ENCODE results near the gene SAA4.
"Not testable (repeated sequence)": the region's sequence is repeated elsewhere in the genome, so short reads cannot be mapped to it uniquely, and the experiment has no call there.

DNA sequence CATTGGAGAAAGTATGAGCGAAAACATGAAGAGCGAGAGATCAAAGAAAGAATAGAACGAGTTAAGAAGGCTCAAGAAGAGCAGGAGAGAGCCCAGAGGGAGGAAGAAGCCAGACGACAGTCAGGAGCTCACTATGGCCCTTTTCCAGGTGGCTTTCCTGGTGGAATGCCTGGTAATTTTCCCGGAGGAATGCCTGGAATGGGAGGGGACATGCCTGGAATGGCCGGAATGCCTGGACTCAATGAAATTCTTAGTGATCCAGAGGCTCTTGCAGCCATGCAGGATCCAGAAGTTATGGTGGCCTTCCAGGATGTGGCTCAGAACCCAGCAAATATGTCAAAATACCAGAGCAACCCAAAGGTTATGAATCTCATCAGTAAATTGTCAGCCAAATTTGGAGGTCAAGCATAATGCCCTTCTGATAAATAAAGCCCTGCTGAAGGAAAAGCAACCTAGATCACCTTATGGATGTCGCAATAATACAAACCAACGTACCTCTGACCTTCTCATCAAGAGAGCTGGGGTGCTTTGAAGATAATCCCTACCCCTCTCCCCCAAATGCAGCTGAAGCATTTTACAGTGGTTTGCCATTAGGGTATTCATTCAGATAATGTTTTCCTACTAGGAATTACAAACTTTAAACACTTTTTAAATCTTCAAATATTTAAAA, 26.2 kb upstream of the SAA4 start:
- not testable (repeated sequence) for TF ChIP-seq SREBF1 (IDR thresholded peaks at IDR 0.05; ENCODE audit: low read length); CTCF (IDR thresholded peaks at IDR 0.05 in 2 of 3, conservative IDR thresholded peaks at IDR 0.05 in 1 of 3; ENCODE audit: control insufficient read depth in 2 of 3, extremely low read depth in 1 of 3, insufficient read depth in 1 of 3, low read depth in 3 of 3, low read length in 3 of 3); SREBF2 (IDR thresholded peaks at IDR 0.05; ENCODE audit: low read length); EZH2 (IDR thresholded peaks at IDR 0.05; ENCODE audit: borderline replicate concordance, control insufficient read depth, low read depth, low read length); ZBTB33 (IDR thresholded peaks at IDR 0.05)
- TF ChIP-seq, protein P1, sequence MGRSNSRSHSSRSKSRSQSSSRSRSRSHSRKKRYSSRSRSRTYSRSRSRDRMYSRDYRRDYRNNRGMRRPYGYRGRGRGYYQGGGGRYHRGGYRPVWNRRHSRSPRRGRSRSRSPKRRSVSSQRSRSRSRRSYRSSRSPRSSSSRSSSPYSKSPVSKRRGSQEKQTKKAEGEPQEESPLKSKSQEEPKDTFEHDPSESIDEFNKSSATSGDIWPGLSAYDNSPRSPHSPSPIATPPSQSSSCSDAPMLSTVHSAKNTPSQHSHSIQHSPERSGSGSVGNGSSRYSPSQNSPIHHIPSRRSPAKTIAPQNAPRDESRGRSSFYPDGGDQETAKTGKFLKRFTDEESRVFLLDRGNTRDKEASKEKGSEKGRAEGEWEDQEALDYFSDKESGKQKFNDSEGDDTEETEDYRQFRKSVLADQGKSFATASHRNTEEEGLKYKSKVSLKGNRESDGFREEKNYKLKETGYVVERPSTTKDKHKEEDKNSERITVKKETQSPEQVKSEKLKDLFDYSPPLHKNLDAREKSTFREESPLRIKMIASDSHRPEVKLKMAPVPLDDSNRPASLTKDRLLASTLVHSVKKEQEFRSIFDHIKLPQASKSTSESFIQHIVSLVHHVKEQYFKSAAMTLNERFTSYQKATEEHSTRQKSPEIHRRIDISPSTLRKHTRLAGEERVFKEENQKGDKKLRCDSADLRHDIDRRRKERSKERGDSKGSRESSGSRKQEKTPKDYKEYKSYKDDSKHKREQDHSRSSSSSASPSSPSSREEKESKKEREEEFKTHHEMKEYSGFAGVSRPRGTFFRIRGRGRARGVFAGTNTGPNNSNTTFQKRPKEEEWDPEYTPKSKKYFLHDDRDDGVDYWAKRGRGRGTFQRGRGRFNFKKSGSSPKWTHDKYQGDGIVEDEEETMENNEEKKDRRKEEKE (IDR thresholded peaks at IDR 0.05) = not testable (repeated sequence)

All from GM12878 (cell line).